DMS 273 treated with DMSO at 0.1 percent for 48 hours (cell line): ENCODE data around the gene CRPPA.
"Not testable (repeated sequence)": the region's sequence is repeated elsewhere in the genome, so short reads cannot be mapped to it uniquely, and the experiment has no call there.

Experiments
- DNase-seq: peaks from one replicate; lab custom pipeline; 2025; lab: John Stamatoyannopoulos, UW

Gene CRPPA

GRCh38 chr7:16421333-16422102, at the start of gene CRPPA:
Gene CRPPA, minus strand, starts transcription at chr7:16421538. Its CDS starts 216 bp downstream, at chr7:16421322.
- DNase-seq: peak; percentile 11

GRCh38 chr7:16465469-16466361, 44.4 kb upstream of the CRPPA start, which contains the start of gene SOSTDC1:
Gene SOSTDC1, minus strand, starts transcription at chr7:16465738. Its CDS starts 70 bp downstream, at chr7:16465668.
- DNase-seq: no peak

DNA sequence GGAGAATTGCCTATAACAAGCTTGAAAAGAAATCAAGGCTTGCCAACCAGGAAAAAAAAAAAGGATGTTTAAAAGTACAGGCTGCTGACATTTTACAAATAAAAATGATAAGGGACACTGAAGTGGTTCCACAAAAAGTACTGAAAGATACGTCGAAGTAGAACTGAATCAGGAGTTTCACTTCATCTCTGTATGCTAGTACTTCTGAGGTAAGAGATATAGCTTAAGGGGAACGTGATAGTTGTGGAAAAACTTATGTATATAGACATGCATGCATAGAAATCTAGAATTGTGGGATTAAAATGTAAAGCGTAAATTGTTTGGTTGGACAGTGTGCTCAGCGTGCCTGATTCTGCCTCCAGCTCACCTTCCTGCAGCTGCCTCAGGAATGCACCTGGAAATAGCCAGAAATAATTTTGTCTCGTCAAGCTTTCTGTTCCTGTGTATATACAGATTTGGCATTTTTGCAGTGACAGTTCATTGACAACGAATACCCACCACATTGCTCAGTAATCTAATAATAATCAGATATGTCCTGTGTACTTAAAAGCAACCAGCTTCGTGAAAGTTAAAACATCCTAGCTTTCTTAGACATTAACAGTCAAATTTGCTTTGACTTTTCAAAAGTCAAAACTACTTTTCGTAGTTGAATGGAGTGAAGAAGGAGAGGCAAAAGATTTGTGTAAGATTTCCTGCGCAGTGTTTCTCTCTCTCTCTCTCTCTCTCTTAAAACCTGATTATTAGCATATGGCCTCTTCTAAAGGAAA, 42.8 kb upstream of the CRPPA start:
- no peak for DNase-seq

GRCh38 chr7:16463520-16463919, 42.2 kb upstream of the CRPPA start:
- DNase-seq: no peak

GRCh38 chr7:16462431-16462889, 41.1 kb upstream of the CRPPA start:
- no peak for DNase-seq

DNA sequence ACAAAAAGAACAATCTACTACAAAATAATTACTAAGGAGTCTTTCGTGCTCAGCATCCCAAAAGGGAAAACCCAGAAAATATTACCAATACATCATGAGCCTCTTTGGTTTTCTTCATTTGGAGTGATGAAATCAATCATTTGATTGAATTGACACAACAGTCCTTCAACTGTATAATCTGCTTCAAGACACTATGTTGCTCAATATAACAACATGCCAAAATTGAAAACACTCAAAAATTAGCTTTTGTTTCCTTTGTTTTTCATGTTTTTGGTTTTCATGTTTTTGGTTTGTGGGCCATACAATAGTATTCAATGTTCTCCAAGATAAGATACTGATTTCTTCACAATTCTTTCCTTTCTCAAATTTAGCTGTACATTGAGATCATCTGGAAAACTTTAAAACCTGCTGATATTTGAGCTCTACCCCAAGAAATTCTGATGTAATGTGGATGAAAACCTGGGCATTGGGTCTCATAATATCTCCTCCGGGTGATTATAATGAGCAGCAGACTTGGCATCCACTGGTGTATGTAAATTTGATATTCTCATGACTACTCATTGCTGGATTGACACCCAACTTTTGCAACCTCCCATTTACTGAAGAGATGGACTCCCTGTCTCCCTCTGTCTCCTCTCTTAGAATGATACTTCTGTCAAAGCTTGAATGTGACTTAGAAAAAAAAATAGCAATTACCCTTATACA, 39.6 kb upstream of the CRPPA start:
- no peak for DNase-seq

DNA sequence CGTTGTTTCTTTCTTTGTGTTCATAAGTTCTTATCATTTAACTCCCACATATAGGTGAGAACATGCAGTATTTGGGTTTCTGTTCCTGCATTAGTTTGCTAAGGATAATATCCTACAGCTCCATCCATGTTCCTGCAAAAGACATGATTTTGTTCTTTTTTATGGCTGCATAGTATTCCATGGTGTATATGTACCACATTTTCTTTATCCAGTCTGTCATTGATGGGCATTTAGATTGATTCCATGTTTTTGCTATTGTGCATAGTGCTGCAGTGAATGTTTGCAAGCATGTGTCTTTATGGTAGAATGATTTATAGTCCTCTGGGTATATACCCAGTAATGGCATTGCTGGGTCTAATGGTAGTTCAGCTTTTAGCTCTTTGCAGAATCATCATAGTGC, 35.0 kb upstream of the CRPPA start:
- DNase-seq: not testable (repeated sequence)

- no peak for DNase-seq
Observed at GRCh38 chr7:16455591-16455990, 34.3 kb upstream of the CRPPA start.

GRCh38 chr7:16450366-16450765, 29.0 kb upstream of the CRPPA start:
- DNase-seq: no peak

DNA sequence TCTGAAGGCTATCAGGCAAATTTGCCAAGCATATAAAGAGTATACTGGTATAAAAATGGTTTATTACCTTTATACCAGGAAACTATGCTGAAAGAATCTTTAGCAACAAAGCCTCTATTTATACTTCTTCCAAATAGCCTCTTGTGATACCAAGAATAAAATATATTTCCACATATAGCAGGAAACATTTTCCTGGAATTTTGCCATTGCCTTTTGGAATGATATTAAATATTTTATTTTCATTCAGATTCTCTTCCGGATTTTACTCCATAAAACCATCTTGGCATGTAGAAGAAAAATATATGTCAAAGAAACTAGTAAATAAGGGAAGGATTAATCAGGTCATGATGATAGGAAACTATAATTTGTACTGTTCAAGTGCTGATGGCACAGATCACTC, 26.5 kb upstream of the CRPPA start:
- DNase-seq: no peak

GRCh38 chr7:16446508-16446907, 25.2 kb upstream of the CRPPA start:
- no peak for DNase-seq

- not testable (repeated sequence) for DNase-seq
Observed at GRCh38 chr7:16443871-16444270, 22.5 kb upstream of the CRPPA start.

DNA sequence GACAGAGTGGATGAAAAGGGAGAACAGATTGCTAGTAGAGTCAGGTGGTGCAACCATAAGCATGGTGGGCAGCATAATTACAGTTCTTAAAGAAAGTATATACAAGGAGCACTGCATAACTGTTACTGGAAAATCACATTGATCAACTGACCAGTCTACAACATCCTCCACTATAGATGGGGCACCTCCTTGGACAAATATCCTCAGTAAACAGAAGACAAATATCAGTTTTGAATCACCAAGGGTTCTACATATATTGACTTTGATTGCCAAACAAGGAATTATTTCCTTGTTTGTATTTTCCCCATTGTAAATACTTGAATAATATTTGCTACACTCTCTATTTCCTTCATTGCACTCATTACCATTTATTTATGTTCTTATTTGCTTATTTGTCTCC, 17.6 kb upstream of the CRPPA start:
- no peak for DNase-seq

DNA sequence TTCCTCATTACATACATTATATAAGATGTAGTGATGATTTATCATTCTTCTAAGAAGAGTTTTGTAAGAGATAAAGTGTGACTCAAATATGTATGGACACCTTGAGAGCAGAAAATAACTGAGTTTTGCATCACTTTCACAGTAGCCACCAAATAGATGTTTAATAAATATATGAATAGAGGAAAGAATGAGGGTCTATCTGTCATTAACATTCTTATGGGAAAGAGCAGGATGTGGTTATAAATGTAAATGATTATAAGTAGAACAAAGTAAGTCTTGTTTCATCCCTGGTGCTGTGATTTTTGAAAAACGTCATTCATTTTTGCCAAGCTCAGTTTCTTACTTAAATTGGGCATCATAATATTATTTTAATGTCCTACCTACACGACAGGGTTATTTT, 15.0 kb upstream of the CRPPA start:
- no peak for DNase-seq

GRCh38 chr7:16433568-16434122, 12.3 kb upstream of the CRPPA start:
- DNase-seq: no peak

- DNase-seq: no peak
Observed at GRCh38 chr7:16432425-16432731, 11.0 kb upstream of the CRPPA start.

DNA sequence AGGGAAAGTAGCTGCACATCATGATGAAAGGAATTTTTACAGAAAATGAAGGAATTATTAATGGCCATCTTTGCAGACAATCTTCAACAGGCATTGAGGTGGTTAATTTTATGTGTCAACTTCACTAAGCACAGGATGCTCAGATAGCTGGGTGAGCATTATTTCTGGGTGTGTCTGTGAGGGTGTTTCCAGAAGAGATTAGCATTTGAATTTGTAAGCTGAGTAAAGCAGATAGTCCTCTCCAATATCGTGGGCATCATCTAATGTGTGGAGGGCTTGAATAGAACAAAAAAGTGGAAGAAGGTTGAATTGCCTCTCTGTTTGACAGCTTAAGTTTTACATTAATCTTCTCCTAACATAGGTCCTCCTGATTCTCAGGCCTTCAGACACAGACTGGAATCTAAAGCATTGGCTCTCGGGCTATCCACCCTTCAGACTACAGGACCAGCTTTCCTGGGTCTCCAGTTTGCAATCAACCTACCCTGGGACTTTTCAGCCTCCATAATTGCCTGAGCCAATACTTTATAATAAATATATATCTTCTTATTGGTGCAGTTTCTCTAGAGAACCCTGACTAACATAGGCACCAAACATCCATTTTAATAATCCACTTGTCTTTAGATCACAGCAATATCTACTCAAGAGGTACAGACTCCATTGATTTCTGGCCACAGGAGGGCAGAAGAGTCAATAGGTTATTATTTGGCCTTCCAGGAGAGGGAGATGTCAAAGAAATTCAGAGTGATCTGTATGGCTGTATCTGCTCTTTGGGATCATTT, 10.5 kb upstream of the CRPPA start:
- no peak for DNase-seq

DNA sequence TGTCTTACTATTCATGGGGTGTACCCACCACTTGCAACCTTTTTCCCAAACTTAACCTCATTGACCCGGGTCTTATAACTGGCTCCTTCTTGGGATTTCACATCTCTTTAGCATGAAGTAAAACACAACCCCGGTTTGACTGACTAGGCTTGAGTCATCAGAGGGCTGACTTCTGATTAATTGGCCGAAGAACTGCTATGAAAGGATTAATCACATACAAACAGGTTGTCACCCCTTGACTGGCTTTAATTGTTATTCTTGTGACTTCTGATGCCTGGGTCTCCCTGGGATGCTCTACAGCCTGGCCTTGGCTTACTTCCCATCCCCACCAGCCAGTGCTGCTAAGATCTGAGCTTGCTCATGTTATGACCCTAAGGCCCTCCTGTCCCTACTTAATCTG, 8.8 kb upstream of the CRPPA start:
- no peak for DNase-seq

GRCh38 chr7:16428672-16429071, 7.3 kb upstream of the CRPPA start:
- no peak for DNase-seq

- no peak for DNase-seq
Observed at GRCh38 chr7:16428182-16428581, 6.8 kb upstream of the CRPPA start.

GRCh38 chr7:16423761-16424160, 2.4 kb upstream of the CRPPA start:
- DNase-seq: no peak
